Vagina (tissue), 2 donors: ENCODE measurements around the gene TGM4.

Experiments used
- CTCF ChIP-seq, 3 experiments: fragments of 450-650 bp in 2 of 3; fragments of 200-600 bp in 1 of 3; sonication (generic) in 1 of 3; IDR thresholded peaks; one replicate each; pipeline ENCODE4 v1.5.1; 2017 to 2019; ENCODE audit warnings: antibody characterized with exemption in 3 of 3, mild to moderate bottlenecking in 2 of 3, moderate library complexity in 2 of 3
- POLR2AphosphoS5 ChIP-seq, 2 donors: sonication (generic); formaldehyde crosslinking; IDR thresholded peaks; one replicate each; pipeline ENCODE4 v1.9.0; 2017; ENCODE audit warnings: antibody characterized with exemption in 2 of 2, mild to moderate bottlenecking in 2 of 2, low read depth in 1 of 2; ENCODE audit not compliant: insufficient read depth in 1 of 2

- TF ChIP-seq POLR2AphosphoS5 (IDR thresholded peaks at IDR 0.05; ENCODE audit: insufficient read depth in 1 of 2, low read depth in 1 of 2), result no peak
- no peak for TF ChIP-seq CTCF (IDR thresholded peaks at IDR 0.05)
These were observed 87.5 kb downstream of the TGM4 start for GRCh38 chr3:44961888-44962287.
